GM06990 (cell line): ENCODE measurements around the gene MTHFD1L.

Experiments used
- DNase-seq: peaks from one replicate; pipeline ENCODE4 v3.0.0-alpha.2; 2011; ENCODE audit not compliant: insufficient read length; ENCODE audit errors: extremely low read depth
- H3K27me3 ChIP-seq: replicated peaks from 2 replicates; pipeline ENCODE4 v1.6.0; 2011; ENCODE audit warnings: low read length; ENCODE audit not compliant: control insufficient read depth, insufficient read depth
- H3K36me3 ChIP-seq: 2 replicates; pipeline ENCODE4 v1.5.1; 2011; ENCODE audit warnings: low read length; ENCODE audit not compliant: control insufficient read depth, insufficient read depth
- H3K4me3 ChIP-seq: replicated peaks from 2 replicates; pipeline ENCODE4 v1.5.1; 2011; ENCODE audit warnings: low read depth, mild to moderate bottlenecking, control low read depth, low read length
- CTCF ChIP-seq: IDR thresholded peaks from 2 replicates; pipeline ENCODE4 v1.5.1; 2011; ENCODE audit warnings: low read length, control low read depth, mild to moderate bottlenecking, inconsistent platforms; ENCODE audit not compliant: insufficient read depth, poor library complexity, severe bottlenecking

The MTHFD1L gene

DNA sequence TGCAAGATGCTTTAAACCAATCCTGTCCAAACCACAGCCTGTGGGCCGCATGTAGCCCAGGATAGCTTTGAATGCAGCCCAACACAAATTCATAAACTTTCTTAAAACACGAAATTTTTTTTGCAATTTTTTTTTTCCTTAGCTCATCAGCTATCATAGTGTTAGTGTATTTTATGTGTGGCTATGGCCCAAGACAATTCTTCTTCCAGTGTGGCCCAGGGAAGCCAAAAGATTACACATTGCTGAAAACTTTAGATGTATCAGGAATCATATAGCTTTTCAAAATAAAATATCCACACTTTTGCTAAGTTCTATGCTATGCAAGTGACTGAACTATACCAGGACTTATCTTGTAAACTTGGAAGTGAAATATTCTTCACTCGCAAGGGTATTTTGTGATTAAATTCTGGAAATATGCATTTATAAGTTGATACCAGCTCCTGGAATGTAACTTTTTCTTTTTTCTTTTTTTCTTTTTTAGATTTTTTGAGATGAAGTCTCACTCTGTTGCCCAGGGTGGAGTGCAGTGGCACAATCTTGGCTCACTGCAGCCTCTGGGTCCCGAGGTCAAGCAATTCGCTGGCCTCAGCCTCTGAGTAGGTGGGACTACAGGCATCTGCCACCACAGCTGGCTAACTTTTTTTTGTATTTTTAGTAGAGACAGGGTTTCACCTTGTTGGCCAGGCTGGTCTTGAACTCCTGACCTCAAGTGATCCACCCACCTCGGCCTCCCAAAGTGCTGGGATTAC is 49.8 kb downstream of the MTHFD1L start:
- Histone ChIP-seq H3K27me3 (no peaks in the 10 kb centered on the region), H3K4me3 (no peak overlapping the region), H3K36me3 (peaks cover 3% of the 10 kb centered on the region)
- TF ChIP-seq CTCF = no peak
- DNase-seq = no peak

DNA sequence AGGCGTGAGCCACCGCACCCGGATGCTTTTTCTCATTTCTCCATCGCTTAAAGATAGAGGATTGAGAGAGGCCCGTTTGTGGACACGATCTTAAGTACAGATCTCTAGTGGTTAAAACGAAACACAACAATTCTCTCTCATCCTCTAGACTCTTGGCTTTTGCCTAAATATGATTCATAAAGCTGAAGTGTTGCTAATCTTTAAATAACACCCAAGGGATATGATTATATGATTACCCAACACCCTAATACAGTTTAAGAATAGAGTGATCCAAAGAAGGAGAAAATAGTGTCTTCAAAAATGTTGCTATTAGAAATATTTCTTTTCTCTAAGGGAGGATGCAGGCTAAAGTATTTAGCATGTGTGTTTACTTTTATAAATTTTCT is 50.4 kb downstream of the MTHFD1L start:
- Histone ChIP-seq H3K36me3 (peaks cover 3% of the 10 kb centered on the region), H3K27me3 (no peaks in the 10 kb centered on the region), H3K4me3 (no peak overlapping the region)
- TF ChIP-seq CTCF = no peak
- DNase-seq = no peak

- no peak for TF ChIP-seq CTCF
- peaks cover 6% of the 10 kb centered on the region for H3K36me3 ChIP-seq
Observed at GRCh38 chr6:150919938-150920337, 54.4 kb downstream of the MTHFD1L start.

GRCh38 chr6:150922137-150922536 is 56.6 kb downstream of the MTHFD1L start:
- no peak for TF ChIP-seq CTCF
- no peak for DNase-seq
- H3K27me3 ChIP-seq = no peaks in the 10 kb centered on the region
- H3K36me3 ChIP-seq = peaks cover 6% of the 10 kb centered on the region
- no peak overlapping the region for H3K4me3 ChIP-seq

More at GRCh38 chr6:150919938-150920337, 54.4 kb downstream of the MTHFD1L start:
- no peak for DNase-seq
- Histone ChIP-seq H3K27me3 (no peaks in the 10 kb centered on the region), H3K4me3 (no peak overlapping the region)

DNA sequence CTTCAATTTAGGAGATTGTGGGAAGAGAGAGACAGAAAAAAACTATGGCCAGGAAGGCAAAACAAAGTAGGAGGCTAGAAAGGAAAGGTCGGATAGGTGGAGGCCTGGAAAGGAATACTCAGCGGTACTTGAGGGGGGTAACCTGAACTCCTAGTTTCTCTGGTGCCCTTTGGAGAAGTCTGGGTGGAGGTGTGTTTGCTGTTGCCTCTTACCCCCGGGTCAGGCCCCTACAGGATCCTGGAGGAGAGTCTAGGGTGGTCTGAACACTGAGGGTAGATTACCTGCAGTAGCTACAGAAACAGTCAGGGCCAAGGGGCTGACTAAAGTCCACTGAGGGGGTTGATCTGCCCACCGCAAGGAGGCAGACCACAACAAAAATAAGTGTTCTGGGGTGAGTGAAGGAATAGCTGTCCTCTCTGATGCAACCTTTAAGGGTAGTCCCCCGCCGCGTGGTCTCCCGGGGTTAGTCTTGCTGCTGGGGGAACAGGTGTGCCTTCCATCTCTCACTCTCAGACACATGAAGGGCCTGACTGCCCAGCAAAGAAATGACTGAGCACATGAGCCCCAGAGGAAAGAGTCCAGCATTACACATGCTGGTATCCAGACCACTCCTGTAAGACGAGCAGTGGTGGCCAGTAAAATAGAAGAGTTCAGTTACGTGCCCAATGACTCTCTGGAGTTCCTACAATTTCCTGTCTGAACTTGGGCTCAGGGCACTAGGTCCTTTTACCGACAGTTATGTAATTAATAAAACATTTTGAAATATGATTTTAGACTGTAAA is 59.5 kb downstream of the MTHFD1L start:
- H3K36me3 ChIP-seq = peaks cover 3% of the 10 kb centered on the region
- H3K4me3 ChIP-seq = no peak overlapping the region
- H3K27me3 ChIP-seq = no peaks in the 10 kb centered on the region
- DNase-seq = no peak
- no peak for TF ChIP-seq CTCF

DNA sequence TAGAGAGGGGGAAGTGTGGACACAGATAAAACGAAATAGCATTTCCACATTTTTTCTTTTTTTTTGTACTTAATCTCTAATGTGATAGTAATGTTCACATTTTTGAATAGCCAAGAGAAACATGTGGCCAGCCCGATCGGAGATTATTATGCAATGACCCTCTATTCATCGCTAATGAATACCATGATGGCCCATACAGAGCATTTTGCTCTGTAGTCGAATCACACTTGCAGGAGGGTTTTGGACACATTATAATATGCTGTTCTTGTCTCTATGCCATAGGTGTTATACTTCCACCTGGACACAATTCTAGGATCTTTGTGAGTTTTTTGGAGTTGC is 60.1 kb downstream of the MTHFD1L start:
- peaks cover 3% of the 10 kb centered on the region for H3K36me3 ChIP-seq
- DNase-seq = no peak

More for the DNA sequence above, 60.1 kb downstream of the MTHFD1L start:
- TF ChIP-seq CTCF = no peak
- no peaks in the 10 kb centered on the region for H3K27me3 ChIP-seq
- no peak overlapping the region for H3K4me3 ChIP-seq
